Measurements from ENCODE around the gene HSD17B4. TPM values are rescaled to one million over a fixed set of nuclear protein-coding genes. Genes with fewer than 3 reads are reported as not detected.

HSD17B4 gene
- total RNA-seq, 2 donors from 2014 or later: 453 to 480 TPM

- Histone ChIP-seq H3K4me1 (ENCODE audit: control insufficient read depth, insufficient read depth, low read length) (peaks cover 21% of the 10 kb centered on the region), H3K9ac (ENCODE audit: extremely low read depth, low read length, poor library complexity, severe bottlenecking) (no peak overlapping the region), H3K27me3 (ENCODE audit: control insufficient read depth, insufficient read depth, low read length, poor library complexity, severe bottlenecking) (no peaks in the 10 kb centered on the region), H3K27ac (ENCODE audit: low read depth, low read length) (no peak overlapping the region), H3K4me3 (ENCODE audit: low read length) (no peak overlapping the region), H3K36me3 (ENCODE audit: control insufficient read depth, insufficient read depth, low read length) (no peaks in the 10 kb centered on the region), H3K9me3 (ENCODE audit: control insufficient read depth, low read length) (peaks cover 4% of the 10 kb centered on the region)
- WGBS, 2 experiments (ENCODE audit: insufficient coverage in 1 of 2, insufficient read length in 1 of 2): 80 to 86% methylated on average over 3 of the region's 3 CpGs
- H3K4me1 Mint-ChIP-seq: peaks cover 38% of the 10 kb centered on the region
- H3K27me3 Mint-ChIP-seq (ENCODE audit: insufficient read depth): no peaks in the 10 kb centered on the region
- TF ChIP-seq CTCF (conservative IDR thresholded peaks at IDR 0.05): peak; percentile 28
- peaks cover 5% of the 10 kb centered on the region for H3K9me3 Mint-ChIP-seq
- peak overlapping the region; percentile 78 for H3K27ac Mint-ChIP-seq
- H3K36me3 Mint-ChIP-seq (ENCODE audit: low read depth): peaks cover 4% of the 10 kb centered on the region
- H3K4me3 Mint-ChIP-seq: no peak overlapping the region
- DNase-seq: peak; percentile 57
Observed at GRCh38 chr5:119409235-119409815, 43.0 kb upstream of the HSD17B4 start.

GRCh38 chr5:119410448-119411159, 41.7 kb upstream of the HSD17B4 start:
- Histone ChIP-seq H3K9me3 (ENCODE audit: control insufficient read depth, low read length) (peaks cover 7% of the 10 kb centered on the region), H3K36me3 (ENCODE audit: control insufficient read depth, insufficient read depth, low read length) (no peaks in the 10 kb centered on the region), H3K27me3 (ENCODE audit: control insufficient read depth, insufficient read depth, low read length, poor library complexity, severe bottlenecking) (no peaks in the 10 kb centered on the region), H3K4me1 (ENCODE audit: control insufficient read depth, insufficient read depth, low read length) (peaks cover 16% of the 10 kb centered on the region), H3K9ac (ENCODE audit: extremely low read depth, low read length, poor library complexity, severe bottlenecking) (no peak overlapping the region), H3K4me3 (ENCODE audit: low read length) (peak overlapping the region; percentile 78), H3K27ac (ENCODE audit: low read depth, low read length) (no peak overlapping the region)
- Mint-ChIP-seq H3K4me1 (peaks cover 32% of the 10 kb centered on the region), H3K36me3 (ENCODE audit: low read depth) (peaks cover 4% of the 10 kb centered on the region), H3K4me3 (peak overlapping the region; percentile 9), H3K9me3 (peaks cover 15% of the 10 kb centered on the region), H3K27me3 (ENCODE audit: insufficient read depth) (no peaks in the 10 kb centered on the region), H3K27ac (peak overlapping the region; percentile 83)
- DNase-seq: no peak
- TF ChIP-seq CTCF (conservative IDR thresholded peaks at IDR 0.05): no peak
- 79 to 86% methylated on average over 3 to 4 of the region's 4 CpGs for WGBS, 2 experiments (ENCODE audit: insufficient coverage in 1 of 2, insufficient read length in 1 of 2)

- peaks cover 14% of the 10 kb centered on the region for H3K4me1 ChIP-seq (ENCODE audit: control insufficient read depth, insufficient read depth, low read length)
- peak; percentile 84 for DNase-seq
- no peaks in the 10 kb centered on the region for H3K27me3 ChIP-seq (ENCODE audit: control insufficient read depth, insufficient read depth, low read length, poor library complexity, severe bottlenecking)
- WGBS, 2 experiments (ENCODE audit: insufficient coverage in 1 of 2, insufficient read length in 1 of 2): 0 to 10% methylated on average over 6 to 12 of the region's 15 CpGs
- H3K4me3 ChIP-seq (ENCODE audit: low read length): peak overlapping the region; percentile 78
- no peak overlapping the region for H3K9ac ChIP-seq (ENCODE audit: extremely low read depth, low read length, poor library complexity, severe bottlenecking)
- Mint-ChIP-seq H3K36me3 (ENCODE audit: low read depth) (peaks cover 4% of the 10 kb centered on the region), H3K27me3 (ENCODE audit: insufficient read depth) (no peaks in the 10 kb centered on the region), H3K4me3 (peak overlapping the region; percentile 63), H3K4me1 (peaks cover 32% of the 10 kb centered on the region), H3K27ac (peak overlapping the region; percentile 94), H3K9me3 (peaks cover 22% of the 10 kb centered on the region)
- H3K27ac ChIP-seq (ENCODE audit: low read depth, low read length): no peak overlapping the region
- peaks cover 15% of the 10 kb centered on the region for H3K9me3 ChIP-seq (ENCODE audit: control insufficient read depth, low read length)
- H3K36me3 ChIP-seq (ENCODE audit: control insufficient read depth, insufficient read depth, low read length): no peaks in the 10 kb centered on the region
- peak; percentile 98 for TF ChIP-seq CTCF (conservative IDR thresholded peaks at IDR 0.05)
Observed at GRCh38 chr5:119411361-119412278, 40.7 kb upstream of the HSD17B4 start.

Data from endodermal cell (in vitro differentiated cells).